ENCODE data around the gene CACHD1.
"Not testable (repeated sequence)": the region's sequence is repeated elsewhere in the genome, so short reads cannot be mapped to it uniquely, and the experiment has no call there.

Gene CACHD1

DNA sequence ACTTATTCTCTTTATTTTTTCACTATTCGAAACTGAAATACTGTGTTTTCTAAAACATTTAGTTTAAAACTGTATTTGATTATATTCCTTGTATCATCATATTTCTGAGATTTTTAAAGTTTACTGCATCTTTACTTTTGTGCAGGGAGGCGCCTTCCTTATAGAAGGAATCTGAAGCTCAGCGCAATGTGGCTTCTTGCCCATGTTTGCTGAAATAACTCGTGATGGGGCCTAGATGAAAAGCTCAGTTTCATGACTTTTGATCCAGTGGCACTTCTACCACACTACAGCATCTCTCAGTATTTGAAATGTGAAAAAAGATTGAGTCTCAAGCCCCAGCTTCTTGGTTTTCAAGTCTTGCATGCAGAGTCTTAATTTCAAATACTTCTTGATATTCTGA is 28.4 kb downstream of the CACHD1 start:
- no peak for DNase-seq

GRCh38 chr1:64499011-64499410 is 29.1 kb downstream of the CACHD1 start:
- DNase-seq, result no peak

DNA sequence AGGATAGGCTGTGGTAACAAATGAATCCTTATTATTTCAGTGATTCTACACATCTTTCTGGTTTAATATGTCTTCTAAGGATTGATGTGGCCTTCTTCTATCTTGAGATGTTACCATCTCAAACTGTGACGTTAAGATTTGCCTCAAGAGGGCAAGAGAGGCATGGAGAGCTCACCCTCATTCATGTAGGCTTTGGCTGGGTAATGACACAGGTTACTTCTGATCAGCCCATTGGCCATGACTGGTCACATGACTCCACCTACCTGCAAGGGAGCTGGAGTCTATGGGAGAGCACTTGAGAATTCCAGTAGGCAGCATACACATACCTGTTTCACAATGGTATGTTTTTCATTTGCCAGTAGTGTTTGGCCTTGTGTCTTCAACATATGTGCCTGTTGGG is 30.0 kb downstream of the CACHD1 start:
- no peak for DNase-seq

DNA sequence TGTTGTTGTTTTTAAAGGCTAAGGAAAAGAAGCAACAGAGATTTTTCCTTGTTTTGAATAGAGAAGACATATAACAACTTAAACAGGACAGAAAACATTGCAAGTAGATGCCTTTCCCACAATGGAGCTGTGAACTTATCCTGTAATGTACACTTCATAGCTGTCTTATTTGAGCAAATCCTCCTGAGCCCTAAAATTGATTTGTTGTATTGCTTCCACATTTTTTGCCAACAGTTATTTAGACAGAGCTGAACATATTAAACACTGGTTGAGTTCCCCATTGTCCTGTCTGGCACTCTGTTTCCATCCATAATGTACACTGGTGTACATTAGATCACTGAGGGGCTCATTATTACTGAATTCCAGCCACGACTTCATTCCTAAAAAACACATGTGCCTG is 32.2 kb downstream of the CACHD1 start:
- no peak for DNase-seq

DNA sequence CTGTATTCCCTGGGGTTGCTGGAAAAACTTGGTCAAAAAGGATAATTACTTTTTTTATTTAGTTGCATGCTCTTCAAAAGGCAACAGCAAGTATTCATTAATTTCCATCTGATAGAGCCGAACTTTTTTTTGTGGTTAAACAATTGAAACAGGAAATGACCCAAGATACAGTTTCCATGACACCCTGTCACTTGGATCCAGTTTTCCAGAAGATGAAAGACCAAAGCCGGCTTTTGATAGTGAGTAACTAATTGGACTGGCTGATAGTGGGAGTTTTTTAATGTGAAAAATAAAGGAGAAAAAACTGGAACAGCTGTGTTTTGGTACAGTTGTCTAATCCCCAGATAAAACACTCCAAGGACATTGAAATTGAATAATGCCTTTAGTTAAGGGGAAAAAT is 33.0 kb downstream of the CACHD1 start:
- DNase-seq, result no peak

- DNase-seq, result peak; percentile 50 to 56
These were observed 35.5 kb downstream of the CACHD1 start for GRCh38 chr1:64505232-64505943.

GRCh38 chr1:64505944-64506655 is 36.2 kb downstream of the CACHD1 start:
- peak in 1 of 2 experiments; percentile 8 for DNase-seq

GRCh38 chr1:64508629-64509028 is 38.7 kb downstream of the CACHD1 start:
- DNase-seq, result no peak

GRCh38 chr1:64511044-64511443 is 41.1 kb downstream of the CACHD1 start:
- DNase-seq, result no peak

GRCh38 chr1:64512206-64512605 is 42.3 kb downstream of the CACHD1 start:
- DNase-seq, result not testable (repeated sequence)

GRCh38 chr1:64513545-64513944 is 43.6 kb downstream of the CACHD1 start:
- no peak for DNase-seq

DNA sequence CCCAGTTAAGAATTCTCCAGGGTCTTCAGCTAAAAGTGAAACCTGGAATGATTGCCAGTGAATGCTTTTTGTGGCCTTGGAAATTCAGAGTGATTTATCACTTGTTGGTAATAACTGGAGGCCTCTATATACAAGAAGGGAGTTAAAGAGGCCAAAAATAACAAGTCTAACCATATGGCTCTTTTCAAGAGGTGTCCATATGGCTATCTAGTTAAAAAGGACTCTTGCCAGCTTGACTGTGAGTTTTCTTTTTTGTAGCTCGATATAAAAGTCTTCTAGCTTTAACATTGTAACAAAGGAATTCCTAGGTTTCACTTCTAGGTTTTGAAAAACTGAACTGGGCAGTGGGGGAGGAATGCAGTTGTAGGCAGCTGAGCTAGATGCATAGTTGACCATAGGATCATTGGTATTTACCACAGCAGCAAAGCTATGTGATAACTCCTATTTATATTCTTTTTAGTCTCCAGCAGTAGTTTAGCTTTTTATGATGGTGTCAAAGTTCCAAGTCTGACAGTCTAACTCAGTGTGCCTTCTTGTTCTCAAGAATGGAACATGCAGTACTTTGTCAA is 44.4 kb downstream of the CACHD1 start:
- DNase-seq, result no peak

- no peak for DNase-seq
These were observed 45.5 kb downstream of the CACHD1 start for GRCh38 chr1:64515427-64515826.

GRCh38 chr1:64516301-64516700 is 46.4 kb downstream of the CACHD1 start:
- no peak for DNase-seq

GRCh38 chr1:64516803-64517568 is 47.1 kb downstream of the CACHD1 start:
- no peak for DNase-seq

DNA sequence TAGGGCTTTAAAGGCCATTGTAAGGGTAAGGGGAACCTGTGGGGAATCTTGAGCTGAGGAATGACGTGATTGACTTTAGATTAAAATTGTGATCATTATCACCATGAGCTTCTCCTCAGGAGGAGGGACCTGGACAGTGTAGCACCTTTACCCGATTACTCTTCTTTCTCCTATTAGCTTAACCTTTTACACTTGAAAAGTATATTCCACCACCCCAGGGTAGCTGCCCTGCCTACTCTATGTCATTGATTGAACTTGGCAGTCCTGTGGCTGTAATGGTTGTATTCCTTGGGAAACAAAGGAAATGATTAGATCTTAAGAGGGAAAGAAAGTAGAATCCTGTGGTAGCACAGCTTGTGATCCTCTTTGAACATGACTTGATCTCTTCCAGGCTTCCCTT is 47.7 kb downstream of the CACHD1 start:
- DNase-seq, result no peak

DNA sequence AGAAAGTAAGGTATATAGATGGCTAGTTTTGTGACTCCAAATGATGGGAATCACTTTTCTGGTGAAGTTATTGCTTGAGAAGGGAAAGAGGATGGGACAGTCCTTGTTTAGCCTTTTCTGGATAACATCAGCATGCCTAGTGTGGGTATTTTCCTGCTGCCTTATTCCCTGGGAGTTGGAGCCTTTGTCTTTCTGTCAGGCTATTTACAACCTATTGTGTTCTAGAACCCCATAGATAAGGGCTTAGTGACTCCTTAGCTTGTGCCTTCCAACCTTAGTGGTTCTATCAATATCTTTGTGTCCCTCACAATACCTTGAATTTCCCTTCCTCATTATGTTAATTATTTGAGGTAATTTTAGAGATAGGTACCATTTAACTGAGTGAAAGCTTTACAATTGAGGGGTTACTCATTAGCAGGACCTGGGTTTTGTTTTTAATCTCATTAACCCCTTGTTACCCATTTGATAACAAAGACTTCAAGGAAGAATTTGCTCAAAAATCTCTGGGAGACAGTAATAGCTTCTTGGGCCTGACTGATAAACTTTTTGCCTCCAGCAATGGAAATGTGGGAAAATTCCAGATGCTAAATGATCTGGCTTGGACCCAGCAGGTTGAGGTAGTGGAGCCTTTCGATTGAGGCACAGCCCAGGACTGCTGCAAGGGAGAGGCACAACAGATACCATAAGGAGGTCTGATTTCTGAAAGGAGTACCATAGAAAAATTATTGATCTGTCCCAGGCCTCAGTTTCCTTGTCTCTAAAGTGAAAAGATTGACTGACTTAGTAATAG is 49.0 kb downstream of the CACHD1 start:
- DNase-seq, result no peak

GRCh38 chr1:64519901-64520300 is 50.0 kb downstream of the CACHD1 start:
- DNase-seq, result no peak

GRCh38 chr1:64522740-64523139 is 52.8 kb downstream of the CACHD1 start:
- no peak for DNase-seq

DNA sequence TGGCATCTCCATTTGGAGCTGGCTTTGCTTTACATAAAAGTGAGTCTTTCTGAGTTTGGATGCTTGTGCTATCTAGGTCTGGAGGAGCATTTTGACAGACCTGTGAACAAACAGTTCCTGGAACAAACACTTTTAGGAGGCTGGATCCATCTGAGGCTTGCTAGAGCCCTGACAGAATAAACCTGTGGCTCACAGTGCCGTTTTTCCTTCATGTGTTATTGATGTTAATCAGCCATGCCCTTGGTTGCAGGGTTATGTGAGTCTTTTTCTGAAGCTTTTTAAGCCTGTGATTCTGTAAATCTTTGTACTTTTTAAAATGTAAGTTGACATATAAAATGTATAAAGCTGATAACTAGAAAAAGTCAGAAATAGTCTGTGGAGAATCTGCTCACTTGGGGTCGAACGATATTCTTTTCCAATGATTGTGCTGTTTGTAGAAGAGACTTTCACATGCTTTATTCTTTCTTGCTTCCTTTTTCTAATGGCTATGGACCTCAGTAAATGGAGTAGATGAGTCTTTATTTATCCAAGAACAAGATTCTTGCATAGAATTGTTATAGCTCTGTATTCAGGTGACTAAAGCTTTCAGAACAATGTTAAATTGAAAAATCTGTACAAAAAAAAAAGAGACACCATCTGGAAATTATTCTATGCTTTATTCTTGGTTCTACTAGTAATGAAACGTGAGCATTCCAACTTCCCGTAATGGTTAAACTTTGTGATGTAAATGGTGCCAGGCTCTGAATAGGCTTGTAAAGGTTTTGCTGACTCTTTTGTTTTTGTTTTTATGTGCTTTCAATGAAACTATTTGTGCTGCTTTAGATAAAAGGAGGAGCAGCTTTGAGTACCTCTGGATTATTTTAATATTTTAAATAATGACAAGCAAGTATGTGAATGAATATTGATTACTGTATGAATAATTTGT is 53.7 kb downstream of the CACHD1 start:
- no peak for DNase-seq

DNA sequence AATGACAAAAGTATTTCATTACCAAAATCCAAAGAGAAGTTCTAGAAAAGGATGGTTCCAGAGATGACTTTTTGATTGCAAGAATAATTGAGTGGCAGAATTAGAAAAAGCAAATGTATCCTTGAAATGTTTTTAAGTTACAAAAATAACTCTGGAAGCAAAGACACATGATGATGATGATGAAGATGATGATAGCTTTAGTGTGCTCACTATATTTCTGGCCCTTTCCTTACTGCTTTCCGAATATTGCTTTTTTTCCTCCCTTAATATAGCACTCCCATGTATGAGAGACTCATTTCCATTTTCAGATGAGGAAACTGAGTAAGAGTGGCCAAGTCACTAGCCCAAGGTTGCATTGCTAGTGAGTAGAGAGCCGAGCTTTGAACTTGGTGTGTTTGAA is 54.7 kb downstream of the CACHD1 start:
- DNase-seq, result no peak
